H1 (cell line): ENCODE data around the gene GULP1. TPM values are rescaled to one million over a fixed set of nuclear protein-coding genes. Genes with fewer than 3 reads are reported as not detected.

Source experiments
- CTCF ChIA-PET: fragments of 300-600 bp; sonication (Branson Sonifier 250); formaldehyde crosslinking; loops from one replicate; lab custom pipeline; 2021; ENCODE audit not compliant: partially characterized antibody; lab: Charles Lee
- POLR2A ChIA-PET: fragments of 300-600 bp; sonication (Branson Sonifier 250); formaldehyde crosslinking; loops from one replicate; lab custom pipeline; 2021; ENCODE audit warnings: inconsistent platforms; ENCODE audit not compliant: partially characterized antibody; lab: Charles Lee
- DNase-seq, 2 experiments: peaks; one replicate each; pipeline versions ENCODE4 v3.0.0 to v3.0.0-alpha.2; 2010 to 2022; ENCODE audit warnings: low spot score in 2 of 2, low read depth in 1 of 2, mixed read lengths in 1 of 2
- FAIRE-seq: peaks from 2 replicates; lab custom pipeline; 2011; peaks lifted over from hg19 to GRCh38; lab: Jason Lieb, UNC
- H2AFZ ChIP-seq: 2 replicates; pipeline ENCODE4 v1.8.1; 2012; ENCODE audit warnings: low read length, inconsistent platforms
- H2AK5ac ChIP-seq: 2 replicates; pipeline ENCODE4 v1.6.1; 2013; ENCODE audit warnings: low read depth, low read length
- H2BK120ac ChIP-seq: replicated peaks from 2 replicates; pipeline ENCODE3; 2013; ENCODE audit warnings: low read depth, low read length, inconsistent platforms
- H2BK12ac ChIP-seq: 2 replicates; pipeline ENCODE4 v1.6.1; 2013; ENCODE audit warnings: low read depth, low read length
- H2BK15ac ChIP-seq: 2 replicates; pipeline ENCODE4 v1.6.1; 2013; ENCODE audit warnings: low read length
- H2BK20ac ChIP-seq: 2 replicates; pipeline ENCODE4 v1.6.1; 2013; ENCODE audit warnings: low read length
- H2BK5ac ChIP-seq: 2 replicates; pipeline ENCODE4 v1.6.1; 2013; ENCODE audit warnings: low read depth, low read length
- H3K14ac ChIP-seq: 2 replicates; pipeline ENCODE4 v1.6.1; 2013; ENCODE audit warnings: inconsistent platforms; ENCODE audit not compliant: insufficient read length
- H3K18ac ChIP-seq: 2 replicates; pipeline ENCODE4 v1.6.1; 2013; ENCODE audit warnings: low read length; ENCODE audit errors: extremely low read depth
- H3K23ac ChIP-seq: 2 replicates; pipeline ENCODE4 v1.6.1; 2013; ENCODE audit warnings: inconsistent platforms; ENCODE audit not compliant: insufficient read length
- H3K23me2 ChIP-seq: 2 replicates; pipeline ENCODE4 v1.6.1; 2013; ENCODE audit warnings: low read depth, low read length
- H3K27ac ChIP-seq: 2 replicates; pipeline ENCODE4 v1.6.1; 2011; ENCODE audit warnings: low read depth, low read length, inconsistent platforms
- H3K27me3 ChIP-seq, 4 experiments: replicated peaks in 1 of 4; 1 replicate in 1 of 4; 2 replicates in 3 of 4; pipeline versions ENCODE4 v1.6.1 to v1.8.1; 2011 to 2013; ENCODE audit warnings: low read length in 3 of 4, mild to moderate bottlenecking in 3 of 4, inconsistent platforms in 2 of 4, mixed read lengths in 2 of 4, moderate library complexity in 1 of 4; ENCODE audit not compliant: control insufficient read depth in 3 of 4, insufficient read depth in 3 of 4; ENCODE audit errors: extremely low read depth in 1 of 4
- H3K36me3 ChIP-seq, 4 experiments: 2 replicates each; pipeline versions ENCODE4 v1.6.1 to v1.8.1; 2011 to 2013; ENCODE audit warnings: mild to moderate bottlenecking in 4 of 4, low read length in 3 of 4, moderate library complexity in 2 of 4, control low read depth in 1 of 4, inconsistent platforms in 1 of 4; ENCODE audit not compliant: insufficient read depth in 4 of 4, control insufficient read depth in 2 of 4
- H3K4ac ChIP-seq: replicated peaks from 2 replicates; pipeline ENCODE3; 2013; ENCODE audit warnings: low read length, low read depth, mixed read lengths, inconsistent platforms; ENCODE audit not compliant: insufficient read length
- H3K4me1 ChIP-seq, 4 experiments: replicated peaks in 1 of 4; 1 replicate in 1 of 4; 2 replicates in 3 of 4; pipeline versions ENCODE4 v1.6.1 to v1.8.1; 2011 to 2013; ENCODE audit warnings: low read length in 3 of 4, inconsistent platforms in 2 of 4, mixed read lengths in 1 of 4; ENCODE audit not compliant: insufficient read depth in 4 of 4, control insufficient read depth in 3 of 4
- H3K4me2 ChIP-seq, 2 experiments: 2 replicates each; pipeline versions ENCODE4 v1.6.1 to v1.8.1; 2011 to 2013; ENCODE audit warnings: low read depth in 2 of 2, low read length in 2 of 2, control low read depth in 1 of 2, inconsistent platforms in 1 of 2, mild to moderate bottlenecking in 1 of 2; ENCODE audit not compliant: insufficient read depth in 1 of 2
- H3K4me3 ChIP-seq, 4 experiments: fragments of 200-600, 300-600 bp in 1 of 4; sonication (generic), shearing (Covaris generic), sonication (Bioruptor Twin) in 1 of 4; 2 replicates each; pipeline versions ENCODE4 v1.5.1 to v1.8.1; 2011 to 2016; ENCODE audit warnings: low read length in 4 of 4, low read depth in 3 of 4, control low read depth in 2 of 4, inconsistent platforms in 2 of 4, mild to moderate bottlenecking in 2 of 4, mixed read lengths in 1 of 4, moderate library complexity in 1 of 4; ENCODE audit not compliant: insufficient read depth in 2 of 4; ENCODE audit errors: extremely low read depth in 1 of 4
- H3K56ac ChIP-seq: replicated peaks from 2 replicates; pipeline ENCODE3; 2013; ENCODE audit warnings: low read depth, mild to moderate bottlenecking, mixed read lengths, low read length, inconsistent platforms; ENCODE audit not compliant: insufficient read length
- H3K79me1 ChIP-seq: 2 replicates; pipeline ENCODE4 v1.6.1; 2013; ENCODE audit warnings: low read depth, low read length, control low read depth
- H3K79me2 ChIP-seq, 2 experiments: 2 replicates each; pipeline versions ENCODE4 v1.6.1 to v1.8.1; 2012 to 2013; ENCODE audit warnings: low read length in 2 of 2, mild to moderate bottlenecking in 2 of 2, inconsistent platforms in 1 of 2; ENCODE audit not compliant: insufficient read depth in 2 of 2, control insufficient read depth in 1 of 2
- H3K9ac ChIP-seq, 4 experiments: replicated peaks in 1 of 4; 1 replicate in 1 of 4; 2 replicates in 3 of 4; pipeline versions ENCODE4 v1.6.1 to v1.8.1; 2011 to 2013; ENCODE audit warnings: low read depth in 3 of 4, low read length in 3 of 4, control low read depth in 2 of 4, mild to moderate bottlenecking in 2 of 4, moderate library complexity in 2 of 4, inconsistent platforms in 1 of 4; ENCODE audit errors: extremely low read depth in 1 of 4
- H3K9me3 ChIP-seq, 2 experiments: 2 replicates each; pipeline versions ENCODE4 v1.6.1 to v1.8.1; 2012 to 2013; ENCODE audit warnings: mild to moderate bottlenecking in 2 of 2, moderate library complexity in 2 of 2, control low read depth in 1 of 2, inconsistent platforms in 1 of 2, low read depth in 1 of 2, low read length in 1 of 2, mixed read lengths in 1 of 2; ENCODE audit not compliant: insufficient read depth in 2 of 2
- H4K20me1 ChIP-seq, 2 experiments: replicated peaks in 1 of 2; 2 replicates each; pipeline versions ENCODE3 to v1.8.1; 2011 to 2013; ENCODE audit warnings: inconsistent platforms in 2 of 2, low read length in 2 of 2, mild to moderate bottlenecking in 1 of 2; ENCODE audit not compliant: insufficient read depth in 2 of 2, control insufficient read depth in 1 of 2
- H4K5ac ChIP-seq: 2 replicates; pipeline ENCODE4 v1.6.1; 2013; ENCODE audit warnings: low read length, low read depth, mixed read lengths, inconsistent platforms; ENCODE audit not compliant: insufficient read length
- H4K8ac ChIP-seq: 2 replicates; pipeline ENCODE4 v1.8.0; 2013; ENCODE audit warnings: mild to moderate bottlenecking, moderate library complexity, low read length, inconsistent platforms; ENCODE audit not compliant: insufficient read depth; ENCODE audit errors: extremely low read depth
- H4K91ac ChIP-seq: replicated peaks from 2 replicates; pipeline ENCODE3; 2013; ENCODE audit warnings: low read length, mixed read lengths, inconsistent platforms; ENCODE audit not compliant: insufficient read length
- CEBPB ChIP-seq: IDR thresholded peaks from 2 replicates; pipeline ENCODE4 v1.6.1; 2012; ENCODE audit warnings: low read depth, low read length
- CTCF ChIP-seq, 3 experiments: IDR thresholded peaks; 1 replicate in 2 of 3; 2 replicates in 1 of 3; pipeline versions ENCODE4 v1.5.1 to v1.6.1; 2011; ENCODE audit warnings: low read length in 3 of 3, mild to moderate bottlenecking in 3 of 3, inconsistent platforms in 2 of 3, low read depth in 1 of 3, moderate library complexity in 1 of 3; ENCODE audit not compliant: insufficient read depth in 1 of 3; ENCODE audit errors: control extremely low read depth in 1 of 3
- EP300 ChIP-seq, 2 experiments: IDR thresholded peaks; 1 replicate in 1 of 2; 2 replicates in 1 of 2; pipeline ENCODE4 v1.6.1; 2011 to 2012; ENCODE audit warnings: low read depth in 2 of 2, low read length in 2 of 2, mild to moderate bottlenecking in 2 of 2, borderline replicate concordance in 1 of 2, inconsistent platforms in 1 of 2, moderate library complexity in 1 of 2
- KDM4A ChIP-seq: IDR thresholded peaks from one replicate; pipeline ENCODE4 v1.7.1; 2012; ENCODE audit warnings: low read depth, mild to moderate bottlenecking, moderate library complexity, low read length, inconsistent platforms; ENCODE audit not compliant: severe bottlenecking
- KDM5A ChIP-seq: fragments of 200-600 bp; IDR thresholded peaks from 2 replicates; pipeline ENCODE4 v1.7.1; 2012; ENCODE audit warnings: mild to moderate bottlenecking, low read length, inconsistent platforms, mixed read lengths
- MAFK ChIP-seq: IDR thresholded peaks from 2 replicates; pipeline ENCODE4 v1.6.1; 2012; ENCODE audit warnings: low read depth, mild to moderate bottlenecking, improper control_type of control experiment, low read length
- PHF8 ChIP-seq: fragments of 200-600 bp; sonication (generic); conservative IDR thresholded peaks from 2 replicates; pipeline ENCODE4 v1.7.1; 2012; ENCODE audit warnings: low read depth, mild to moderate bottlenecking, inconsistent platforms, low read length, moderate library complexity
- SIN3A ChIP-seq, 2 experiments: IDR thresholded peaks in 1 of 2; conservative IDR thresholded peaks in 1 of 2; 2 replicates each; pipeline ENCODE4 v1.6.1; 2011 to 2012; ENCODE audit warnings: low read length in 2 of 2, improper control_type of control experiment in 1 of 2, low read depth in 1 of 2, mild to moderate bottlenecking in 1 of 2
- SRF ChIP-seq: IDR thresholded peaks from 2 replicates; pipeline ENCODE4 v1.6.1; 2011; ENCODE audit warnings: mild to moderate bottlenecking, low read depth, low read length, moderate library complexity
- TCF12 ChIP-seq: IDR thresholded peaks from 2 replicates; pipeline ENCODE4 v1.6.1; 2011; ENCODE audit warnings: low read depth, mild to moderate bottlenecking, low read length
- polyA plus RNA-seq, 7 experiments: library from polyadenylated mRNA; depleted of rRNA in 3 of 7; stranded (reverse) in 5 of 7; unstranded in 2 of 7; fragments of >200 nt in 5 of 7; fragments of 200-250 nt in 2 of 7; gene quantifications; 1 replicate in 5 of 7; 2 replicates in 1 of 7; 4 replicates in 1 of 7; pipeline versions ENCODE4 v1.2.1 to v1.2.3, GENCODE V29; 2011 to 2013; ENCODE audit warnings: missing spikeins in 2 of 7, mixed read lengths in 2 of 7
- total RNA-seq: library from RNA; stranded (reverse); fragmentation: NEBNext Ultra II Directional; extraction: Animal tissue kit (Norgen Biotek cat#: 25700); gene quantifications from 2 replicates; pipeline ENCODE4 v1.2.1, GENCODE V29; 2021

GULP1 gene
- total and polyA plus RNA-seq, 2 of the 8 experiments (the other 6 are each of a cell fraction or from before 2014, with no cell fraction given), result 69.7 to 139 TPM

GRCh38 chr2:188256420-188256819, 35.3 kb upstream of the GULP1 start:
- no peaks in the 10 kb centered on the region for H3K36me3 ChIP-seq
- no peak overlapping the region for H4K5ac ChIP-seq
- H3K23ac ChIP-seq, result no peak overlapping the region
- H3K4ac ChIP-seq, result no peak overlapping the region
- H3K79me1 ChIP-seq, result no peaks in the 10 kb centered on the region
- H2BK20ac ChIP-seq, result no peak overlapping the region
- no peak overlapping the region for H3K56ac ChIP-seq
- no peak overlapping the region for H3K18ac ChIP-seq
- H2AFZ ChIP-seq, result no peak overlapping the region
- H3K14ac ChIP-seq, result no peak overlapping the region
- no peaks in the 10 kb centered on the region for H3K4me1 ChIP-seq
- H3K23me2 ChIP-seq, result no peaks in the 10 kb centered on the region
- DNase-seq (no peak), FAIRE-seq (no peak)
- H4K91ac ChIP-seq, result no peak overlapping the region
- H3K4me3 ChIP-seq, result no peak overlapping the region
- H2BK15ac ChIP-seq, result no peak overlapping the region
- no peaks in the 10 kb centered on the region for H3K9me3 ChIP-seq
- no peak overlapping the region for H2BK12ac ChIP-seq
- no peaks in the 10 kb centered on the region for H4K20me1 ChIP-seq
- no peak overlapping the region for H3K4me2 ChIP-seq
- H3K27me3 ChIP-seq, result no peaks in the 10 kb centered on the region
- no peak overlapping the region for H2BK120ac ChIP-seq
- no peak overlapping the region for H3K27ac ChIP-seq
- no peak overlapping the region for H4K8ac ChIP-seq
- H2BK5ac ChIP-seq, result no peak overlapping the region
- POLR2A ChIA-PET, result no interaction called here
- no peaks in the 10 kb centered on the region for H3K79me2 ChIP-seq
- H3K9ac ChIP-seq, result no peak overlapping the region
- no peak overlapping the region for H2AK5ac ChIP-seq
- no peak for TF ChIP-seq KDM4A
- no peak for TF ChIP-seq KDM5A
- TF ChIP-seq EP300 (IDR thresholded peaks at IDR 0.05; ENCODE audit: borderline replicate concordance in 1 of 2, low read depth in 2 of 2, low read length in 2 of 2), result no peak
- TF ChIP-seq CTCF (IDR thresholded peaks at IDR 0.05; ENCODE audit: control extremely low read depth in 1 of 3, insufficient read depth in 1 of 3, low read depth in 1 of 3, low read length in 3 of 3), result no peak
- TF ChIP-seq PHF8, result no peak
- no peak for TF ChIP-seq TCF12
- no peak for TF ChIP-seq SRF
- no peak for TF ChIP-seq MAFK
- TF ChIP-seq SIN3A (conservative IDR thresholded peaks at IDR 0.05 in 1 of 2, IDR thresholded peaks at IDR 0.05 in 1 of 2; ENCODE audit: low read depth in 1 of 2, low read length in 2 of 2), result no peak
- no peak for TF ChIP-seq CEBPB
- CTCF ChIA-PET, result no interaction called here
